Loucy (cell line): Measurements from ENCODE around the gene MYO1D.

Source experiments
- H2AFZ ChIP-seq: fragments of 200-600 bp; sonication (generic); 2 replicates; pipeline ENCODE4 v1.6.0; 2016; ENCODE audit warnings: antibody characterized with exemption, mild to moderate bottlenecking, low read length, moderate library complexity
- H3F3A ChIP-seq: fragments of 200-600 bp; 2 replicates; pipeline ENCODE4 v1.6.0; 2016; ENCODE audit warnings: antibody characterized with exemption, low read depth, mild to moderate bottlenecking
- H3K27me3 ChIP-seq: fragments of 200-600 bp; sonication (generic); 2 replicates; pipeline ENCODE4 v1.6.1; 2014; ENCODE audit warnings: low read length, mild to moderate bottlenecking; ENCODE audit not compliant: insufficient read depth, poor library complexity, severe bottlenecking
- H3K36me3 ChIP-seq: fragments of 200-600 bp; sonication (generic); 2 replicates; pipeline ENCODE4 v1.6.1; 2016; ENCODE audit warnings: low read length; ENCODE audit not compliant: insufficient read depth
- H3K4me1 ChIP-seq: fragments of 200-600 bp; sonication (generic); 2 replicates; pipeline ENCODE4 v1.5.1; 2014; ENCODE audit warnings: low read length, mild to moderate bottlenecking; ENCODE audit not compliant: insufficient read depth, poor library complexity, severe bottlenecking
- H3K4me2 ChIP-seq: fragments of 200-600 bp; sonication (generic); 2 replicates; pipeline ENCODE4 v1.6.0; 2014; ENCODE audit warnings: antibody characterized with exemption, low read length, low read depth, mild to moderate bottlenecking; ENCODE audit not compliant: poor library complexity, severe bottlenecking
- H3K4me3 ChIP-seq: fragments of 200-600 bp; sonication (generic); 2 replicates; pipeline ENCODE4 v1.5.1; 2014; ENCODE audit warnings: low read length, mild to moderate bottlenecking, mixed read lengths; ENCODE audit not compliant: poor library complexity, severe bottlenecking
- H3K79me2 ChIP-seq: fragments of 200-600 bp; sonication (generic); 2 replicates; pipeline ENCODE4 v1.6.1; 2014; ENCODE audit warnings: low read length; ENCODE audit not compliant: insufficient read depth
- H3K9ac ChIP-seq: fragments of 200-600 bp; sonication (generic); 2 replicates; pipeline ENCODE4 v1.6.0; 2014; ENCODE audit warnings: mild to moderate bottlenecking, low read depth, low read length, moderate library complexity; ENCODE audit not compliant: poor library complexity, severe bottlenecking
- H3K9me2 ChIP-seq: fragments of 200-600 bp; sonication (generic); replicated peaks from 2 replicates; pipeline ENCODE4 v1.6.1; 2016; ENCODE audit warnings: low read depth, low read length, mixed read lengths
- H3K9me3 ChIP-seq: fragments of 200-600 bp; sonication (generic); 2 replicates; pipeline ENCODE4 v1.6.1; 2014; ENCODE audit warnings: mild to moderate bottlenecking, antibody characterized with exemption, low read length, low read depth; ENCODE audit not compliant: insufficient read depth
- H4K20me1 ChIP-seq: fragments of 200-600 bp; sonication (generic); 2 replicates; pipeline ENCODE4 v1.6.0; 2014; ENCODE audit warnings: antibody characterized with exemption, low read length, mild to moderate bottlenecking; ENCODE audit not compliant: insufficient read depth, poor library complexity, severe bottlenecking
- EZH2phosphoT487 ChIP-seq: fragments of 200-600 bp; IDR thresholded peaks from 2 replicates; pipeline ENCODE4 v1.6.1; 2018; ENCODE audit warnings: antibody characterized with exemption, mild to moderate bottlenecking, moderate library complexity, borderline replicate concordance
- TF ChIP-seq, protein P1 (sequence below): fragments of 200-600 bp; sonication (generic); conservative IDR thresholded peaks from 2 replicates; pipeline ENCODE4 v1.5.1; 2014; ENCODE audit warnings: mild to moderate bottlenecking, antibody characterized with exemption, low read length

The MYO1D gene

DNA sequence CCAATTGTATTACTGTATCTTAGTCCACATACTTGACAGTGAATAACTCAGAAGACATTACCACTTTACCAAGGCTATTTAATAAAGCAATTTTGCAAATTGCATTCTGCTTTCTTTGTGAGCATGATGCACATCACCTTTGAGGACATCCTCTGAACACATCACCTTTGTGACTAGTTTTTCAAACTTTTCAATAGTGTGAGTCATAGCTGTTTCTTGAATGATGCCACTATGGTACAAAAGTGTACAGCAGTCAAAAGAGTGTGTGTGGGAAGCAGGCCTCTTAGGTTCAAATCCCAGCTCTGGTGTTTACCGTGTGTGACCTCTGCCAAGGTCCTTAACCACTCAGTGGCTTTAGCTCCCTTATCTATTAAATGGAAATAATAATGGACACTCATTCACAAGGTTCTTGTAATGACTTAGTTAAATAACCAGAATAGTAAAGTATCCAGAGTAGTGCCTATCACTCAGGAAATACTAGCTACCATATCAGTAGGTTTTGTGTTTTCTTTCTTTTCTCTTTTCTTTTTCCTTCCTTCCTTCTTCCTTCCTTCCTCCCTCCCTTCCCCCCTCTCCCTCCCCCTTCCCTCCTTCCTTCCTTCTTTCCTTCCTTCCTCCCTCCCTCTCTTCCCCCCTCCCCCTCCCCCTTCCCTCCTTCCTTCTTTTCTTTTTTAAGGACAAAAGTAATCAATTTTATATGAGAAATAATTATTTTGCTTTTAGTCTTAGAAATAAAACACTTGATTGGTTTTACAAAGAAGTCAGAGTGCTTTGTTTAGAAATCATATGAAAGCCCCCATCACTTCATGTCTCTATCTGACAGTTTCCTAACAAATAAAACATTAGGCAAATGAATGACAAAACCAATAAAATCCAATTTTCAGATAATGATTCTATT is 178.9 kb downstream of the MYO1D start:
- H3K9me2 ChIP-seq, result no peaks in the 10 kb centered on the region
- H3K9me3 ChIP-seq, result no peaks in the 10 kb centered on the region
- no peak overlapping the region for H2AFZ ChIP-seq
- TF ChIP-seq, protein P1, sequence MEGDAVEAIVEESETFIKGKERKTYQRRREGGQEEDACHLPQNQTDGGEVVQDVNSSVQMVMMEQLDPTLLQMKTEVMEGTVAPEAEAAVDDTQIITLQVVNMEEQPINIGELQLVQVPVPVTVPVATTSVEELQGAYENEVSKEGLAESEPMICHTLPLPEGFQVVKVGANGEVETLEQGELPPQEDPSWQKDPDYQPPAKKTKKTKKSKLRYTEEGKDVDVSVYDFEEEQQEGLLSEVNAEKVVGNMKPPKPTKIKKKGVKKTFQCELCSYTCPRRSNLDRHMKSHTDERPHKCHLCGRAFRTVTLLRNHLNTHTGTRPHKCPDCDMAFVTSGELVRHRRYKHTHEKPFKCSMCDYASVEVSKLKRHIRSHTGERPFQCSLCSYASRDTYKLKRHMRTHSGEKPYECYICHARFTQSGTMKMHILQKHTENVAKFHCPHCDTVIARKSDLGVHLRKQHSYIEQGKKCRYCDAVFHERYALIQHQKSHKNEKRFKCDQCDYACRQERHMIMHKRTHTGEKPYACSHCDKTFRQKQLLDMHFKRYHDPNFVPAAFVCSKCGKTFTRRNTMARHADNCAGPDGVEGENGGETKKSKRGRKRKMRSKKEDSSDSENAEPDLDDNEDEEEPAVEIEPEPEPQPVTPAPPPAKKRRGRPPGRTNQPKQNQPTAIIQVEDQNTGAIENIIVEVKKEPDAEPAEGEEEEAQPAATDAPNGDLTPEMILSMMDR, result no peak
- no peak for TF ChIP-seq EZH2phosphoT487
- H3K27me3 ChIP-seq, result no peaks in the 10 kb centered on the region
- H3K36me3 ChIP-seq, result no peaks in the 10 kb centered on the region
- no peaks in the 10 kb centered on the region for H3K4me1 ChIP-seq
- H3K9ac ChIP-seq, result no peak overlapping the region
- no peaks in the 10 kb centered on the region for H4K20me1 ChIP-seq
- H3K4me3 ChIP-seq, result no peak overlapping the region
- H3F3A ChIP-seq, result no peaks in the 10 kb centered on the region
- no peak overlapping the region for H3K4me2 ChIP-seq
- no peaks in the 10 kb centered on the region for H3K79me2 ChIP-seq

- Histone ChIP-seq H3K27me3 (no peaks in the 10 kb centered on the region), H3K9ac (no peak overlapping the region), H3K9me2 (no peaks in the 10 kb centered on the region), H3K79me2 (no peaks in the 10 kb centered on the region), H3K4me1 (no peaks in the 10 kb centered on the region), H3F3A (no peaks in the 10 kb centered on the region), H2AFZ (no peak overlapping the region), H3K9me3 (no peaks in the 10 kb centered on the region), H3K4me3 (no peak overlapping the region), H3K36me3 (no peaks in the 10 kb centered on the region), H3K4me2 (no peak overlapping the region), H4K20me1 (no peaks in the 10 kb centered on the region)
- TF ChIP-seq EZH2phosphoT487, result no peak
- TF ChIP-seq, protein P1, result no peak
Observed at GRCh38 chr17:32696426-32696825, 180.5 kb downstream of the MYO1D start.

GRCh38 chr17:32695864-32696263 is 181.1 kb downstream of the MYO1D start:
- Histone ChIP-seq H3K36me3 (no peaks in the 10 kb centered on the region), H3K4me2 (no peak overlapping the region), H4K20me1 (no peaks in the 10 kb centered on the region), H3K27me3 (no peaks in the 10 kb centered on the region), H3F3A (no peaks in the 10 kb centered on the region), H2AFZ (no peak overlapping the region), H3K4me1 (no peaks in the 10 kb centered on the region), H3K79me2 (no peaks in the 10 kb centered on the region), H3K9me3 (no peaks in the 10 kb centered on the region), H3K9ac (no peak overlapping the region), H3K4me3 (no peak overlapping the region), H3K9me2 (no peaks in the 10 kb centered on the region)
- TF ChIP-seq, protein P1, result no peak
- TF ChIP-seq EZH2phosphoT487, result no peak
